Activated CD8-positive, alpha-beta memory T cell treated with anti-CD3 and anti-CD28 coated beads, Interleukin-2, amount 50 U/mL, for 24 hours (primary cell): ENCODE results near the gene CIROP.

ENCODE experiments used
- DNase-seq: peaks from one replicate; pipeline ENCODE4 v3.0.0-alpha.2; 2020; ENCODE audit errors: extremely low read depth

CIROP gene

DNA sequence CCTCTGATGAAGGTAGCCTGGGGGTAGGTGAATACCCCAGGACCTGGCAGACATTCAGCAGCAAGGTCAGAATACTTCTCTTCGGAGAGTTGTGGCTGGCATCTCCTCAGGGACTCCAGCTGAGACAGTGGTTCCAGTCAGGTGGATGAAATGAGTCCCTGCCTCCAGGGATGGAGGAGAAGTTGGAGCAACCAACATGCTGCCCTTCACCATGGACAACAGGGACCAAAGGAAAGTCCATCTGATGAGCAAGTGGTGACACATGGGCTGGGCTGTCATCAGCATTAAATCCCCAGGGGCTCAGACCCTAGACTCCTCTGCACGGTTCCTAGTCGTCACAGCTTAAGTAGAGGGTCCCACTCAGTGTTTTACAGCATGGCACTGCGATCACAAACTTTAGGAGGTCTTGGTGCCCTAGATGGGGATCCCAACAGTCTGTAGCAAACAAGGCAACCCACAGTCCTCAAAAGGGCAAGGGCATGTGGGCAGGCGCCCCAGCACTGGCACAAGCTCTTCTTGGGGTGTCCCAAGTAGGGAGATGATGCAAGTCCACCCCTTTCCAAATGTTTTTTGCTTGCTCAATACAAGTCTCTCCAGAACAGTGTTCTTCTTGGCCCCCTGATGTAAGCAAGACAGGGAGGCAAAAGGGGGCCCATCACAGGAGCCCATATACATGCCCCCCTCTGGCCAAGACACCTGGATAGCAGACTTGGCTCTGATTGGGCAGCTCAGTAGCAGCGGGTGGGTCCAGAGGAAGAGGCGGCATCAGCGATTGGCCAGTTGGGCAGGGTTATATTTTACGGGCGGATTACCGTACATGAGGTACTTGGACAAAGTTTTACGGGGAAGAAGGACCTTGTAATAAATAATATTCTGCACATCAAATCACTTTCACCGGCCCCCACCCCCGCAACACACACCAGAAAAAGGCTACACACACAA is 36.7 kb downstream of the CIROP start:
- DNase-seq = no peak

DNA sequence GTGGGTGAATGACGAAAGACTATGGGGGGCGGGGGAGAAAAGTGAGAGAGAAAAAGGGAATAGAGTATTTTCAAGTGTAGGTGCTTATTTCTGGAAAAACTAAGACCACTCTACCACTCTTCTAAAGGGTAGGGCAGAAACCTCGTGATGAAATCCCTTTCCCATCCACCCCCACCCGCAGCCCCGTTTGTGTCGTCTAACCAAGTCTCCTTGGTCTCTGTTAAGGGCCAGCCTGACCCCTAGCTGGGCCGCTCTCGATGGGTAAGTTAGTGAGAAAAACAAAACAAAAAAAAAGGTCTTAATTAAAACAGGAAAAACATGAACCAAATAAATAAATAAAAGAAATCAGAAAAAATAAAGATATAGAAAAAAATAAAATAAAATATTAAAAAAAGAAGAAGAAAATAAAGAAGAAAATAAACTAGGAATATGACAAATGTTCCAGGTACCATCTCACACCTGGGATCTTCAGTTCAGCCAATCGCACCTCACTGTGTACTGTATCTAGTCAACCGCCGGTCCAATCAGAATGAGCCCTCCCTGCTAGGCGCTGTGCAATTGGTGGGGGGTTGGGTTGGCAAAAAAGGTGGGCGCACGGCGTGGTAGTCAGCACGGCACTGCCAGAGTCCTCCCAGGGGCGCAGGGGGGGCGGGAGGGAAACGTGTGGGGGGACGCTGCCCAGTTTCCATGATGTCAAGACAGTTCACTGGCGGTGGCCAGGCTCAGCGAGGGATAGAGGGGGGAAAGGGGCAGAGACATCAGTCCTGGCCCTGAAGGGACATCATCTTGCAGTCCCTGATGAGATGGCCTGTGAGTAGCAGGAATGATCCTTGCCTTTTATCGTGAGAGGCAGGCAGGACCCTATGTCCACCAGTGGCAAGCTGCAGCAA is 37.7 kb downstream of the CIROP start:
- no peak for DNase-seq

DNA sequence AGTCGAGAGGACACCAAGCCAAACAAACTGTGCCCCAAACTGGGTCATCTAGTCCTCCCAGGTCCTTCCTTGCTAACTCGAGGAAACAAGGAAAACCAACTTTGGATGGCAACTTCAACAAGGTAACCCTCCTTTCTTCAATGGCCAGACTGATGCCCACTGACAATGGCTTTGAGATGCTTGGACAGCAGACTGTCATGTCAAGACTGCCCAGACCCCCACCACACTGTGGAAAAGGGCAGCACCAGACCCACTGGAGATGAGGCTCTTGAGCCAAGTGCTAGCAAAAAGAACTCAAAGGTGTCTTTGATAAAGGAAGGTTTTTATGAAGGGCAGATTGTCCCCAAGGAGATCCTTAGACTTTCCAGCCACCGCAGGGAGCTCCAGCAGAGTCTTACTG is 38.4 kb downstream of the CIROP start:
- DNase-seq = no peak

DNA sequence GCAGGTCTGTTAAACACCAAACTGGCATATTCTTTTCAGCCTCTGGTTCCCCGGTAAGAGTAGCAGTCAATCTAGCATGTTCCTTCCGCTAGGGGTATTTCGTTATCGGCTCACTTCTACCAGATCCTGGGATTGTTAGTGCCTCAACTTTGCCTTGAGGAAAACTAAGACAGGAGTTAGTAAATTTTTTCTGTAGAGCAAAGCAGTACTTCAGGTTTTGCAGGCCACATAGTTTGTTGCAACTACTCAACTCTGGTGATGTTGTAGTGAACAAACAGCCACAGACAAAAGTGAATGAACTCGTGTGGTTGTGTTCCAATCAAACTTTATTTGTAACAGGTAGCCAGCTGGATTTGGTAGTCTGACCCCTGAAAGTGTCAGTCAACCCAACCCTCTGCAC is 41.2 kb downstream of the CIROP start:
- no peak for DNase-seq

DNA sequence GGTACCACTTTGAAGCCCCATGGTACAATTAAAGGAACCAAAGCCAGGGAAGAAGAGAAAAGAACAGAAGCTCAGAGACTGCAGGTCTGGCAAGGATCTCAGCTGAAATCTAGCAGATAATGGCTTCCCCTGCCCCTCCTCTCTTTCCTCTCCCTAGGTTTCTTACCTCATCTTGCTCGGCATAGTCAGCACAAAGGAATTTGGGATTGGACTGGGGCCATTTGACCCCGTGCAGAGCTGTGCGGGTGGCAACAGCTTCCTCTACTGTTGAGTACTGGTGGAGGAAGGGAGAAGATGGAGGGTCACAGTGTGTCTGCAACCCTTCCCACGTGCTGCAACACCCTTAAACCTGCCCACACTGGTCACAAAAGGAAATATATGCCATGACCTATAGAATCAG is 42.8 kb downstream of the CIROP start:
- DNase-seq = no peak

DNA sequence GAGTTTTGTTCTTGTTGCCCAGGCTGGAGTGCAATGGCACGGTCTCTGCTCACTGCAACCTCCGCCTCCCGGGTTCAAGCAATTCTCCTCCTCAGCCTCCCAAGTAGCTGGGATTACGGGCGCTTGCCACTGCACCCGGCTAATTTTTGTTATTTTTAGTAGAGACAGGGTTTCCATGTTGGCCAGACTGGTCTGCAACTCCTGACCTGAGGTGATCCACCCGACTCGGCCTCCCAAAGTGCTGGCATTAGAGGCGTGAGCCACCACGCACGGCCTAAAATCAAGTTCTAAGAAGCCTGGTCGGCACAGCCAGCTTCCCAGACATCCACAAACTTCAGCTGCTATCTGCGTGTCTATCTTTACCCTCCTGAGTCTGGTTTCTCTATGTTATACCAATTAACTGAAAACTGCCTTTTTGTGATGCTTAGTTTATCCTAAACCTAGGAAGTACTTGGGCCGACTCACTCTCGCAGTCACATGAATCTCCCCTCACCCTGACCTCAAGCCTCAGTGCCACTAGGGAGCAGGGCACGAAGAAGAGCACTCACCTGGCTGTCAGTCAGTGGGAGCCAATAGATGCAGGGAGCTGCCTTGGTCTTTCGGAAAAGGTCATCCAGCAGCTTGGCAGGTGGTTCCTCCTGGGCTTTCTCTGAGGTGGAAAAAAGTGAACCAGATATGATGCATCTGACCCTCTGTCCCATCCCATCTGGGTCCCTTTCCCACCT is 44.1 kb downstream of the CIROP start:
- DNase-seq = no peak

DNA sequence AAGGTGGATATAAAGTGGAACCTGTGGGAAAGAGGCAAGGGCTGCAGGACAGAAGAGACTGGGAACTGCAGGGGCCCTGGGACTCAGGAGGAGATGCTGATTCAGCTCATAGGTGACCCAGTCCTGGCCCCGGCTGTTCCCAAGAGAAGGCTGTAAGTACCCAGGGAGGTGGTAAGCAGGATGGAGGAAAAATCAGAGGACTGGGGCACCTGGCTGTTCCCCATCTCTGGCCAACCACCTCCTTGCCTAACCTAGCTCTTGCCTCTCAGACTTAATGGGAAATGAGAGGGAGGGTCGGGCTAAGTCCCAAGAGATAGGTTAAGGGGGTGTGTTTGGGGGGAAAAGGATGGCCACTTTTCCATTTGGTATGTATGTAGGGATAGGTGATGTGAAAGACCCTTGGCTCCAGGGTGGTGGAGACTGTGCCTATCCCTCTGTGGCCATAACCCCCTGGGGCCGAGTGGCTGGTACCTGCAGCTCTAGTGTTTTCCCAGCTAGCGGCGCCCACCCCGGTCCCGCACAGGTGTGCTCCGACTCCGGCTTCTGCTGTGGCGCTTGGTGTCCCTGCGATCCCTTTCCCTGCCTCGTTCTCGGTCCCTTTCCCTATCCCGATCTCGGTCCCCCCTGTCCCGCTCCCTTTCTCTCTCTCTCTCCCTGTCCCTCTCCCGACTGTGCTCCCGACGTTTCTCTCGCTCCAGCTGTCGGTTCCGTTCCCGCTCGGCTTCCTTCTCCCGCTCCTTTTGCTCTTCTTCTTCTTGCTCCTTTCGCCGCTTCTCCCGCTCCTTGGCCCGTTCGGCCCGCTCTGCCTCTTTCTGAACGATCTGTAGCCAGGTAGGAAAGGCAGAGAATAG is 45.9 kb downstream of the CIROP start:
- no peak for DNase-seq

DNA sequence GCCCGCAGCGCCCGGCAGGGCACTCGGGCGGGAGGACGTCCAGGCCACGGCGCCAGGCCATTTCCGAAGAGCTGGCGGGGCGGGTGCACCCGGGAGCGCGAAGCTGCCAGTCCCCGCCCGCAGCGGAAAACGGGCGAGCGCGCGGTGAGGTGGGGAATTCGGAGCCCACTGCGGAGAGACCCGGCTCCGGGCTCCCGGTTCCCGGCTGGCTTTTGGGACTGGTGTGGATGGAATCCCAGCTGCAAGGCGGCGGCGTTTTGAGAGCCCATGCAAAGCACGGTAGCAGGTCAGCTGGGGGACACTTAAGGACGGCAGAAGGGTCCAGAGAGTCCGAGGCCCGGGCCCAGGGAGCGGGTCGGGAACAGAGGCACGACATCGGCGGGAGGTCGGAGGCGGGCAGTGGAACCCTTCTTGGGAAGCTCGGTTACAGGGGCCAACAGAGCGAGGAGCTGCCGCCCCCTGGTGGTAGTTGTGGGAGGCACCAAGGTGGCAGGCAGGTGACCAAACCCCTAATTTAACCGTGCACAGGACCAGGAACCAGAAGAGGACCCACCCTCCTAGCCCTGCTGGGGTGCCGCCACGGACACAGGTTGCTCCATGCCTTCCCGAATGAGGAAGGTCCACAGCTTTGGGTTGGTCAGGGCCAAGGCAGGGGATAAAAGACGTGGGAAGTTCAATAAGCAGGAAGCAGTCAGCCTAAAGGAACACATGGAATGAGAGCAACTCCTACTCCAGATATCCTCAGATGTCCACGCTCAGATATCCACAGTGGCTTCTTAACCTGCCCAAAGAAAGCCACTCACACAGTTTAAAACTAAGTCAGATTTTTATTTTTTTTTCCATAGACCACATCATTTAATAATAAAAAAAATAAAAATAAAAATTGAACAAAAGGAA is 46.8 kb downstream of the CIROP start:
- peak; percentile 68 for DNase-seq

DNA sequence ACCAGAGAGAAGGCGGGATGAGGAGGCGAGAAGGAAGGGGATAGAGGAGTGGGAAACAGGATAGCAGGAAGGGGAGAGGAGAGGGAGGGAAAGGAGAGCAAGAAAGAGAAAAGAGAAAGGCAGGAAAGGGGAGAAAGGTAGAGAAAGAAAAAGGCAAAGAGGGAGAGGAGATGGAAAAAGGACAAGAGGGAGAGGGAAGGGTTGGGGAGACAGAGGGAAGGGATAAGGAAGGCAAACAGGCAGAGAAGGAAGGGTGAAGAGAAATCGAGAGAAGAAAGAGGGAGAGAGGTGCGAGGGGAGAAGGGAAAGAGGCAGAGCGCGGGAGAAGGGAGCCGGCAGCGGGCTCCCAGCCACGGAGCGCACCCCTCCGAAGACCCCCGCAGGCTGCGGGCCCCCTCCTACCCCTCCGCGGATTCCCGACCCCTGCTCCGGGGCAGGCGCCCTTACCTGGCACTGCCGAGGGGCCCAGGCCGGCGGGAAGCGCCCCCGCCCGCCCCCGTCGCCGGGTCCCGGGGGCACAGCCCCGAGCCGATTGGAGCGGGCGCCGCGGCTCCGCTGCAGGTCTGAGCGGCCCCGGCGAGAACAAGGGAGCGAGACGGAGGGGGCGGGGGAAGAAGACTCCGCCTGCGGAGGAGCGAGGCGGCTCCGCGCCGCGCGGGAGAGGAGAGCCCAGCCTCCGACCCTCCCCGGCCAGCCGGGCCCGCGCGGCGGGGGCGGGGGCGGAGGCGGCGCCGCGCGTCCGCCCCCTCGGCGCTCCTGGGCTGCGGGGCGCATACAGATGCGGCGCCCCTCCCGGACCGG is 47.6 kb downstream of the CIROP start, which contains the start of gene CDH24:
TSS of gene CDH24 (minus strand) at position 565 of the 801 bp plus-strand sequence. CDS start 1,787 bp downstream, outside the sequence.
- no peak for DNase-seq

DNA sequence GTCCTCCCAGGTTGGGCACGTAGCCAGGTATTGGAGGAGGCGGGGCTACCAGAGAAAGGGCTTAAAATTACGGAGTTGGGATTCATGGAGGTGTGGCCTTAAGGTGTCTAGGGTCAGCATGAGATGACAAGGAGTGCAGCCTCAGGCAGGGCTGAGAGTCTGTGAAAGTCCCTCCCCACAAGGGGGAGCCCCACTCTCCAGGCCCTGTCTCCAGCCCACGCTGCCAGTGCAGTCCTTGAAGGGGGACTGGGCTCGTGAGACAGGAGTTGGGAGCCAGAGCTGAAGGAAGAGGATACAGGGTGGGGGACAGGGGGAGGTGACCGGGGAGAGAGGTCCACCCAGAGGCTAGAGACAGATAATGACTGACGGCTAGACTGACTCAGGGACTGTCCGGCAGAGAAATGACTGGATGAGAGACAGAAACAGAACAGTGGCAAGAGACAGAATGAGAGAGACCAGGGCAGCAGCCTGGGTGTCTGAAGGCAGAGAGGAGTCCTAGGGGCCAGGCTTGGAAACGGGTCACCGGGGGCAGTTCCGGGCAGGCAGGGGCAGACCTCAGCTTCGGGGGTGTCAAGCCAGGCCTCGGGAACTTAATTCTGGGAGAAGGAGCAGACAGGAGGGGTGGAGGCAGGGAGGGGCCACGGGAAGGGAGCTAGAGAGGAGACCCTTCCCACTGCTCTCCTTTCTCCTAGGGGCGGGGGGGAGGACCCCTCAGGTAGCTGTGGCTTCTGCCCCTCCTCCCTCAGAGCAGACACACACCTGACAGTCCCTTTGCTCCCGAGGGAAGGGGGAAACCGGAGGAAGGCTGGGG is 48.4 kb downstream of the CIROP start:
- DNase-seq = no peak

DNA sequence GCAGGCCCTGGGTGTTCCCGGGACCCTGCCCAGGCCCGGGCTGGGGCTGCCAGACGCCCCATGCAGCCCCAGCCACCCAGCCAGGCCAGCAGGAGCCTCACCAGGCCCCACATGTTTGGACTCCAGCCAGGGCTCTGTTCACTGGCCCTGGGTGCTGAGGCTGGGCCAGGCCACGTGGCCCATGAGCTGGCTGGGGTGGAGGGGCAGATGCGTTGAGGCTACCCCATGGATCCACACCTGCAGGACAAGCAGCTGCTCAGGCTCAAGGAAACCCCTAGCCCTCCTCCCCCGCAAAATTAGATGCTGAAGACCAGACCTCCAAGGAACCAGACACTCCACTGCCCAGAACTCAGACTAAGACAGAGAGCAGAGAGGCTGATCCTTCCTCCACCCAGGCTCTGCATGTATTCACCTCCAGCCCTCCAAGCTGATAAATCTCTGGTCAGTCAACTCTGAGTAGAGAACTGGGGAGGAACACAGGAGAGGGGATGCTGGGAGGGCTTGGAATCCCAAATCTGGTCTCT is 49.1 kb downstream of the CIROP start:
- DNase-seq = no peak

DNA sequence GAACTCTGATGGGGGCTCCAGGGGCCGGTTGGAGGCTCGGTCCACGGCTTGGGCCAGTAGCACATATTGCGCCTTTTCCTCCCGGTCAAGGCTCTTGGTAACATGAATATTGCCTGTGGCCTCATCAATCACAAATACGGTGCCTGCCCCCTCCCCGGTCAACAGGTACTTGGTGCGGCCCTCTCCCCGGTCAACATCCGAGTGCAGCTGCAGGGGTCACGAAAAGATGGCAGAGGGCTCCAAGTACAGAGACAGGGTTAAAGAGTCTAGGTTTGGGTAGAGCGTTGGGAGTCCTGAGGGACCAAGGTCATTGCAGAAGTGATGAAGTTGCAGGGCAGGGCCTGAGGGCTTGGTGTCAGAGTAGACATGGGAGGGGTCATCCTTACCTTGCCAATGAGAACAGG is 49.6 kb downstream of the CIROP start:
- no peak for DNase-seq

DNA sequence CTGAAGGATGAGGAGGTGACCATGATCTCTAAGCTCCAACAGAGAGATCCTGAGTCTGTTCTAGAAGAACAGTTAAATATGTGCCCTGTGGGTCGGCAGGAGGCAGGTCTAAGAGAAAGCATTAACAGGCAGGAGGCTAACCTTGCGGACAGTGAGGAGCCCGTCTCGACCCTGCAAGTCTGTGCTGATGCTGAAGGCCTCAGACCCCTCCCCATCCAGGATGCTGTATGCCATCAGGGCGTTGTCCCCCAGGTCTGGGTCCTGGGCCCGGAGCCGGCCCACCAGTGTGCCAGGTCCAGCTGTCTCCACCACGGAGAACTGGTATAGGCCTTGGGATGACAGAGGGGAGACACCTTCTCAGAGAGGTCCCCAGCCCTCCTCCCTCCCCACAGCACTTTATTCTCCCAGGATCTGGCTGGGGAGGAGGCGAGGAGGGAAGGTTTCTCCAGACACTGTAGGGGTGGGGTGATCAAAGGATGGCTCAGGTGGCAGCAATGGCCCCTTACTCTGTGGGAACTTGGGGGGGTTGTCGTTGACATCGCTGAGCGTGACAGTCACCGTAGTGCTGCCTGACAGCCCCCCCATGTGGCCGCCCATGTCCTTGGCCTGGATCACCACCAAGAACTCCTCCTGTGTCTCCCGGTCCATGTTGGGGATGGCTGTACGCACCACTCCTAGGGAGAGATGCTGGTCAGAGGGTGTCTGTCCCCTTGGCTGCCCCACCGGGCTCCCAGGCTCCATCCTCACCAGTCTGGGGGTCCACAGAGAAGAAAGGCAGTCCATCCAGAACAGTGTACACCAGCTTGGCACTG is 50.6 kb downstream of the CIROP start:
- DNase-seq = no peak

DNA sequence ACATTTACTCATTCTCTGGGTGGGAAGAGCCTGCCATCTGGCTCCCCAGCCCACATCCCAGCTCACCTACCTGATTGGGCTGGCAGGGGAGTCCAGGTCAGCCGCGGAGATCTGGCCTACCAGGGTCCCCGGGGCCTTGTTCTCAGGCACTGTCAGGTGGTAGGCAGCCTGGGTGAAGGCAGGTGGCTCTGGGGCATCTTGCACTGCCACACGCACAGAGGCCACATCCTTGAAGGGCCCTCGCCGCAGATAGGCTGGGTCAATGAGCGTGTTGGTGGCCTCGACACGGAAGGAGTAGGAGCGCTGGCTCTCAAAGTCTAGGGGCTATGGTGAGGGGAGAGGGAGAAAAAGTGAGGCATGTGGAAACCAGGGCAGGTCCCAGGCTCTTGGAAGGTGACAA is 51.4 kb downstream of the CIROP start:
- DNase-seq = no peak

DNA sequence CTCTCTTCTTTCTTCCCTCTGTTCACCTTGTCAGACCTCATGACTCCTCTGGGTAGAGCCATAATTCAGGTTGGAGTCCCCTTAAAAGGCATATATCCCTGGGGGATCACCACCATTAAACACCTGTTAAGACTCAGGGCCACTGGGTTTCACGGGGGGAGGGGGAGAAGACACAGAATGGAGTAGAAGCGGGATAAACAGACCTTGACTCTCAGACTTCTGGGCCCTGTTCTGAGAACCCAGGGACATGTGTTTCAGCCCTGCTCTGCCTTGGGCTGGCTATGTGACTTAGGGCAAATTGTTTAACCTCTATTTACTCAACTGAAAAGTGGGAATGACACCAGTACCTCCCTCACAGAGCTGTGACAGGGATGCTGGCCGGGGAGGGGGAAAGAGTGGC is 52.1 kb downstream of the CIROP start:
- DNase-seq = no peak

DNA sequence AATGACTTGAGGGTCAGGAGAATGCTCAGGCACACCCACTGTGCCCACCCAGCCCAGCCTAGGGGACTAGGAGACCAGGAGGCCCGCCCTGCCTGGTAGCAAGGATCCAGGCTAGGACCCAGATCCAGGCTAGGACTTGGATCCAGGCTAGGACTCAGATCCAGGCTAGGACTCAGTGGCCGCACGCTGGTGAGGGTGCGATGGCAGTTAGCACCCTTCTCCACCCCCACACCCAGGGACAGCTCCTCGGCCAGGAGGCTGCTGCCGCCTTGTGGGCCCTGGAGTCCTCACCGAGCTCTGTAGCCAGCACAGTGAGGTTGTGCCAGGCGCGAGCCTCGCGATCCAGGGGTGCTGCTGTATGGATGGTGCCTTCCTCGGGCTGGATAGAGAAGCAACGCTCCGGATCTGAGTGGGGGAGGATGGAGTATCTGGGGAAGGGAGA is 52.6 kb downstream of the CIROP start:
- DNase-seq = no peak
